Activated CD8-positive, alpha-beta memory T cell treated with anti-CD3 and anti-CD28 coated beads, Interleukin-2, amount 50 U/mL, for 24 hours (primary cell): ENCODE results near the gene FAM107A.
"Not testable (repeated sequence)": the region's sequence is repeated elsewhere in the genome, so short reads cannot be mapped to it uniquely, and the experiment has no call there.

Experiments used
- DNase-seq: peaks from one replicate; pipeline ENCODE4 v3.0.0-alpha.2; 2020; ENCODE audit errors: extremely low read depth

The FAM107A gene

GRCh38 chr3:58536501-58537411 is 40.4 kb downstream of the FAM107A start, which contains the start of gene ACOX2:
ACOX2 (minus strand) TSS chr3:58537190; CDS start chr3:58535106, 2,084 bp downstream.
- no peak for DNase-seq

- DNase-seq, result no peak
Observed at GRCh38 chr3:58535531-58536500, 41.4 kb downstream of the FAM107A start.

GRCh38 chr3:58534592-58535494 is 42.3 kb downstream of the FAM107A start:
- DNase-seq, result no peak

- DNase-seq, result peak; percentile 47
Observed at GRCh38 chr3:58532794-58533220, 44.4 kb downstream of the FAM107A start.

GRCh38 chr3:58531956-58532355 is 45.2 kb downstream of the FAM107A start:
- no peak for DNase-seq

- DNase-seq, result no peak
Observed at GRCh38 chr3:58531555-58531954, 45.6 kb downstream of the FAM107A start.

- no peak for DNase-seq
Observed at GRCh38 chr3:58530354-58530865, 46.8 kb downstream of the FAM107A start.

- no peak for DNase-seq
Observed at GRCh38 chr3:58529516-58530353, 47.5 kb downstream of the FAM107A start.

- no peak for DNase-seq
Observed at GRCh38 chr3:58528629-58529028, 48.6 kb downstream of the FAM107A start.

GRCh38 chr3:58527440-58527839 is 49.8 kb downstream of the FAM107A start:
- DNase-seq, result not testable (repeated sequence)

GRCh38 chr3:58526515-58526957 is 50.7 kb downstream of the FAM107A start:
- no peak for DNase-seq

GRCh38 chr3:58524326-58524888 is 52.8 kb downstream of the FAM107A start:
- DNase-seq, result no peak

GRCh38 chr3:58522759-58523425 is 54.3 kb downstream of the FAM107A start:
- no peak for DNase-seq

- DNase-seq, result no peak
Observed at GRCh38 chr3:58521917-58522631, 55.1 kb downstream of the FAM107A start.

GRCh38 chr3:58521336-58521670 is 55.9 kb downstream of the FAM107A start:
- no peak for DNase-seq

- no peak for DNase-seq
Observed at GRCh38 chr3:58520403-58521335, 56.5 kb downstream of the FAM107A start.

GRCh38 chr3:58519668-58520402 is 57.4 kb downstream of the FAM107A start:
- no peak for DNase-seq
